ENCODE results near the gene ITPRIPL2. TPM values are rescaled to one million over a fixed set of nuclear protein-coding genes. Genes with fewer than 3 reads are reported as not detected.
A peak's percentile ranks its signal among the peaks of the same experiment; 100 is the strongest.

The ITPRIPL2 gene
- total and polyA plus RNA-seq, 2 of the 13 experiments (the other 11 are each of a cell fraction or from before 2014, with no cell fraction given), result 5.9 to 12.6 TPM

GRCh38 chr16:19115148-19116021 is 1.6 kb downstream of the ITPRIPL2 start (continued):
- no peak for TF ChIP-seq DR1 (CRISPR knock-in tag; IDR thresholded peaks at IDR 0.05)
- TF ChIP-seq, protein P1, sequence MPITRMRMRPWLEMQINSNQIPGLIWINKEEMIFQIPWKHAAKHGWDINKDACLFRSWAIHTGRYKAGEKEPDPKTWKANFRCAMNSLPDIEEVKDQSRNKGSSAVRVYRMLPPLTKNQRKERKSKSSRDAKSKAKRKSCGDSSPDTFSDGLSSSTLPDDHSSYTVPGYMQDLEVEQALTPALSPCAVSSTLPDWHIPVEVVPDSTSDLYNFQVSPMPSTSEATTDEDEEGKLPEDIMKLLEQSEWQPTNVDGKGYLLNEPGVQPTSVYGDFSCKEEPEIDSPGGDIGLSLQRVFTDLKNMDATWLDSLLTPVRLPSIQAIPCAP (CRISPR knock-in tag; IDR thresholded peaks at IDR 0.05; ENCODE audit: low read depth), result no peak
- no peak for TF ChIP-seq SNAPC2 (CRISPR knock-in tag; IDR thresholded peaks at IDR 0.05)
- no peak for TF ChIP-seq ZNF256 (CRISPR knock-in tag; conservative IDR thresholded peaks at IDR 0.05)
- peak; percentile 67 for TF ChIP-seq PTBP1 (IDR thresholded peaks at IDR 0.05; ENCODE audit: low read depth, low read length, poor library complexity, severe bottlenecking)
- TF ChIP-seq HHEX (CRISPR knock-in tag; IDR thresholded peaks at IDR 0.05), result no peak
- TF ChIP-seq ZMYM3 (CRISPR knock-in tag; IDR thresholded peaks at IDR 0.05), result 0 out of 2 replicates have a peak, but pooled peaks have one; percentile 46
- no peak for TF ChIP-seq NCOR1 (IDR thresholded peaks at IDR 0.05; ENCODE audit: borderline replicate concordance, low read length)
- TF ChIP-seq ZNF17 (CRISPR knock-in tag; IDR thresholded peaks at IDR 0.05), result no peak
- TF ChIP-seq XBP1 (CRISPR knock-in tag; IDR thresholded peaks at IDR 0.05), result no peak
- no peak for TF ChIP-seq KDM2A (CRISPR knock-in tag; IDR thresholded peaks at IDR 0.05; ENCODE audit: borderline replicate concordance, low read depth)
- TF ChIP-seq ZFP1 (CRISPR knock-in tag; IDR thresholded peaks at IDR 0.05), result no peak
- TF ChIP-seq SALL1 (CRISPR knock-in tag; IDR thresholded peaks at IDR 0.05), result no peak
- TF ChIP-seq, protein P2, sequence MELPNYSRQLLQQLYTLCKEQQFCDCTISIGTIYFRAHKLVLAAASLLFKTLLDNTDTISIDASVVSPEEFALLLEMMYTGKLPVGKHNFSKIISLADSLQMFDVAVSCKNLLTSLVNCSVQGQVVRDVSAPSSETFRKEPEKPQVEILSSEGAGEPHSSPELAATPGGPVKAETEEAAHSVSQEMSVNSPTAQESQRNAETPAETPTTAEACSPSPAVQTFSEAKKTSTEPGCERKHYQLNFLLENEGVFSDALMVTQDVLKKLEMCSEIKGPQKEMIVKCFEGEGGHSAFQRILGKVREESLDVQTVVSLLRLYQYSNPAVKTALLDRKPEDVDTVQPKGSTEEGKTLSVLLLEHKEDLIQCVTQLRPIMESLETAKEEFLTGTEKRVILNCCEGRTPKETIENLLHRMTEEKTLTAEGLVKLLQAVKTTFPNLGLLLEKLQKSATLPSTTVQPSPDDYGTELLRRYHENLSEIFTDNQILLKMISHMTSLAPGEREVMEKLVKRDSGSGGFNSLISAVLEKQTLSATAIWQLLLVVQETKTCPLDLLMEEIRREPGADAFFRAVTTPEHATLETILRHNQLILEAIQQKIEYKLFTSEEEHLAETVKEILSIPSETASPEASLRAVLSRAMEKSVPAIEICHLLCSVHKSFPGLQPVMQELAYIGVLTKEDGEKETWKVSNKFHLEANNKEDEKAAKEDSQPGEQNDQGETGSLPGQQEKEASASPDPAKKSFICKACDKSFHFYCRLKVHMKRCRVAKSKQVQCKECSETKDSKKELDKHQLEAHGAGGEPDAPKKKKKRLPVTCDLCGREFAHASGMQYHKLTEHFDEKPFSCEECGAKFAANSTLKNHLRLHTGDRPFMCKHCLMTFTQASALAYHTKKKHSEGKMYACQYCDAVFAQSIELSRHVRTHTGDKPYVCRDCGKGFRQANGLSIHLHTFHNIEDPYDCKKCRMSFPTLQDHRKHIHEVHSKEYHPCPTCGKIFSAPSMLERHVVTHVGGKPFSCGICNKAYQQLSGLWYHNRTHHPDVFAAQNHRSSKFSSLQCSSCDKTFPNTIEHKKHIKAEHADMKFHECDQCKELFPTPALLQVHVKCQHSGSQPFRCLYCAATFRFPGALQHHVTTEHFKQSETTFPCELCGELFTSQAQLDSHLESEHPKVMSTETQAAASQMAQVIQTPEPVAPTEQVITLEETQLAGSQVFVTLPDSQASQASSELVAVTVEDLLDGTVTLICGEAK (IDR thresholded peaks at IDR 0.05), result no peak
- TF ChIP-seq, protein P2 (CRISPR knock-in tag; IDR thresholded peaks at IDR 0.05), result no peak
- TF ChIP-seq CTCF (CRISPR knock-in tag; IDR thresholded peaks at IDR 0.05), result peak; percentile 40
- TF ChIP-seq, protein P3, sequence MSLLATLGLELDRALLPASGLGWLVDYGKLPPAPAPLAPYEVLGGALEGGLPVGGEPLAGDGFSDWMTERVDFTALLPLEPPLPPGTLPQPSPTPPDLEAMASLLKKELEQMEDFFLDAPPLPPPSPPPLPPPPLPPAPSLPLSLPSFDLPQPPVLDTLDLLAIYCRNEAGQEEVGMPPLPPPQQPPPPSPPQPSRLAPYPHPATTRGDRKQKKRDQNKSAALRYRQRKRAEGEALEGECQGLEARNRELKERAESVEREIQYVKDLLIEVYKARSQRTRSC (CRISPR knock-in tag; IDR thresholded peaks at IDR 0.05; ENCODE audit: low read depth), result 0 out of 2 replicates have a peak, but pooled peaks have one; percentile 11
- TF ChIP-seq HNRNPLL (IDR thresholded peaks at IDR 0.05; ENCODE audit: low read depth, low read length, poor library complexity, severe bottlenecking), result peak; percentile 14

Measured in HepG2 (cell line).